ENCODE measurements around the gene ANAPC2. TPM values are rescaled to one million over a fixed set of nuclear protein-coding genes. Genes with fewer than 3 reads are reported as not detected.

ANAPC2 gene, protein sequence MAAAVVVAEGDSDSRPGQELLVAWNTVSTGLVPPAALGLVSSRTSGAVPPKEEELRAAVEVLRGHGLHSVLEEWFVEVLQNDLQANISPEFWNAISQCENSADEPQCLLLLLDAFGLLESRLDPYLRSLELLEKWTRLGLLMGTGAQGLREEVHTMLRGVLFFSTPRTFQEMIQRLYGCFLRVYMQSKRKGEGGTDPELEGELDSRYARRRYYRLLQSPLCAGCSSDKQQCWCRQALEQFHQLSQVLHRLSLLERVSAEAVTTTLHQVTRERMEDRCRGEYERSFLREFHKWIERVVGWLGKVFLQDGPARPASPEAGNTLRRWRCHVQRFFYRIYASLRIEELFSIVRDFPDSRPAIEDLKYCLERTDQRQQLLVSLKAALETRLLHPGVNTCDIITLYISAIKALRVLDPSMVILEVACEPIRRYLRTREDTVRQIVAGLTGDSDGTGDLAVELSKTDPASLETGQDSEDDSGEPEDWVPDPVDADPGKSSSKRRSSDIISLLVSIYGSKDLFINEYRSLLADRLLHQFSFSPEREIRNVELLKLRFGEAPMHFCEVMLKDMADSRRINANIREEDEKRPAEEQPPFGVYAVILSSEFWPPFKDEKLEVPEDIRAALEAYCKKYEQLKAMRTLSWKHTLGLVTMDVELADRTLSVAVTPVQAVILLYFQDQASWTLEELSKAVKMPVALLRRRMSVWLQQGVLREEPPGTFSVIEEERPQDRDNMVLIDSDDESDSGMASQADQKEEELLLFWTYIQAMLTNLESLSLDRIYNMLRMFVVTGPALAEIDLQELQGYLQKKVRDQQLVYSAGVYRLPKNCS
- 10 to 100 TPM; 18.7 to 28.7 (median 25.1) TPM for total RNA-seq

DNA sequence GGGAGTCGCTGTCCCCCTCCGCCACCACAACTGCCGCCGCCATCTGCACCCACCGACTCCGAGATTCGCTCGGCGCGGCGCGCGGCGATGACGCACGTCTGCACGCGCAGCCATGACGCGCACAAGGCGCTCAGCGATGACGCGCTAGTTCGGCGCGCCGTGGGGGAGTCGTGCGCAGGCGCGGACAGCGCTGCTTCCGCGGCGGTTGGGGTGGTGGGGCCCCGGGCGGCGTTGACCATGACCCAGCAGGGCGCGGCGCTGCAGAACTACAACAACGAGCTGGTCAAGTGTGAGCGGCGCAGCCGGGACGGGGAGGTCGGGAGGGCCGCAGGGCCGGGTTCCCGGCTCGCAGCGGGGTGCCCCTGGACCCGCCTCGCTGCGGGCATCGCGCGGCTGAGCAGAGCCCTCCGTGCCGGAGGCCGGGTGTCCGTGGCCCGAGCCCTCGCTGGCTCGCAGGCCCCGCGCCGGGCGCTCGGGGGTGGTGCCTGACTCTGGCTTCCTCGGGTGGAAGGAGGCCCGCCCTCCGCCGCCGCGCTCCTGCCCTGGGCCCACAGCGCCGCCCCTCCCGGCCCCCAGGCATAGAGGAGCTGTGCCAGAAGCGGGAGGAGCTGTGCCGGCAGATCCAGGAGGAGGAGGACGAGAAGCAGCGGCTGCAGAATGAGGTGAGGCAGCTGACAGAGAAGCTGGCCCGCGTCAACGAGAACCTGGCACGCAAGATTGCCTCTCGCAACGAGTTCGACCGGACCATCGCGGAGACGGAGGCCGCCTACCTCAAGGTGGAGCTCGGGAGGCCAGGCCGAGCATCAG is at the start of gene ANAPC2, which contains the start of gene SSNA1:
TSS of gene ANAPC2 (minus strand) at position 71 of the 807 bp plus-strand sequence. CDS start at position 43, 28 bp downstream.
TSS of gene SSNA1 (plus strand) at position 187 of the 807 bp plus-strand sequence. CDS start at position 238, 51 bp downstream.
- H3K4me3 ChIP-seq: peak within 1 kb of the TSS; percentile 90 to 98 (median 94)
- no peaks in the 10 kb centered on the region for H3K27me3 ChIP-seq
- H3K27ac ChIP-seq (replicated peaks in 1 of 4): peak within 1 kb of the TSS; percentile 94 to 99 (median 98)
- peak; percentile 96 for DNase-seq (ENCODE audit: extremely low spot score)
- no CpG with 5 or more reads among the region's 98 CpGs for WGBS
- H3K36me3 ChIP-seq: peaks cover 28 to 64% (median 55%) of the 10 kb centered on the region in 4 donors
- TF ChIP-seq POLR2A (IDR thresholded peaks at IDR 0.05; ENCODE audit: low read depth) (peak; percentile 85), EP300 (IDR thresholded peaks at IDR 0.05) (no peak), POLR2AphosphoS5 (IDR thresholded peaks at IDR 0.05) (peak; percentile 98 to 99)
- TF ChIP-seq, protein P1, sequence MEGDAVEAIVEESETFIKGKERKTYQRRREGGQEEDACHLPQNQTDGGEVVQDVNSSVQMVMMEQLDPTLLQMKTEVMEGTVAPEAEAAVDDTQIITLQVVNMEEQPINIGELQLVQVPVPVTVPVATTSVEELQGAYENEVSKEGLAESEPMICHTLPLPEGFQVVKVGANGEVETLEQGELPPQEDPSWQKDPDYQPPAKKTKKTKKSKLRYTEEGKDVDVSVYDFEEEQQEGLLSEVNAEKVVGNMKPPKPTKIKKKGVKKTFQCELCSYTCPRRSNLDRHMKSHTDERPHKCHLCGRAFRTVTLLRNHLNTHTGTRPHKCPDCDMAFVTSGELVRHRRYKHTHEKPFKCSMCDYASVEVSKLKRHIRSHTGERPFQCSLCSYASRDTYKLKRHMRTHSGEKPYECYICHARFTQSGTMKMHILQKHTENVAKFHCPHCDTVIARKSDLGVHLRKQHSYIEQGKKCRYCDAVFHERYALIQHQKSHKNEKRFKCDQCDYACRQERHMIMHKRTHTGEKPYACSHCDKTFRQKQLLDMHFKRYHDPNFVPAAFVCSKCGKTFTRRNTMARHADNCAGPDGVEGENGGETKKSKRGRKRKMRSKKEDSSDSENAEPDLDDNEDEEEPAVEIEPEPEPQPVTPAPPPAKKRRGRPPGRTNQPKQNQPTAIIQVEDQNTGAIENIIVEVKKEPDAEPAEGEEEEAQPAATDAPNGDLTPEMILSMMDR (IDR thresholded peaks at IDR 0.05): peak; percentile 12 to 62 (median 29)
- intact Hi-C loops (cut with DNase I): loop anchor here (5.0 kb wide), 1 partner anchor 34 kb away; the partner anchor contains the start of gene RNF208
- H3K9me3 ChIP-seq: no peaks in the 10 kb centered on the region
- H3K4me1 ChIP-seq: peaks cover 45 to 77% (median 54%) of the 10 kb centered on the region in 4 donors

DNA sequence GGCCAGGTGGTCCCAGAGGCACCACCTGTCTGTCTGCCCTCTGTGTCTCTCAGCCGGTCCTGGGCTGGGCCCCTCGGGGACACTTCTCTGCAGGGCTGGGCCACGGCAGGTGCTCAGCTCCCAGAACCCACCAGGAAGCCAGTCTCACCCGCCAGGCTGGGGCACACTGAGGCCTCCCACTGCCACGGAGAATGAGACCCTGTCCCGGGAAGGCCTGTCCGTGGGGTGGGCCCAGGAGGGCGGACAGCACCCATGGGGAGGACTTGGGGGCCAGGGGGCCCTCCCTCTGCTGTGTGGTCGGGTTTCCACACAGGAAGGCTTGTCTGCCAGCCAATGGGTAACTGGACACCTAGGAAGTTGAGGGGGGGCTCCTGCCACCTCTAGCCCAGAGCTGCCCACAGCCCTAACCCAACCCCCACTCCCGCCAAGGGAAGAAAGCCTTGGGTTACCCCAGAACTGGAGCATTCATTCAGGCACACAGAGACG is 48.6 kb upstream of the ANAPC2 start:
- no peaks in the 10 kb centered on the region for H3K9me3 ChIP-seq
- 86% methylated on average over 1 of the region's 11 CpGs for WGBS
- H3K4me3 ChIP-seq: peak overlapping the region; percentile 29 to 43 (median 37)
- H3K27ac ChIP-seq (replicated peaks in 1 of 4): peak overlapping the region in 1 of 4 donors; percentile 1
- peaks cover under 1 to 4% (median 2%) of the 10 kb centered on the region in 4 donors for H3K36me3 ChIP-seq
- TF ChIP-seq EP300 (IDR thresholded peaks at IDR 0.05): no peak
- TF ChIP-seq, protein P1 (IDR thresholded peaks at IDR 0.05): no peak
- no peak for TF ChIP-seq POLR2A (IDR thresholded peaks at IDR 0.05; ENCODE audit: low read depth)
- no peak for TF ChIP-seq POLR2AphosphoS5 (IDR thresholded peaks at IDR 0.05)
- DNase-seq (ENCODE audit: extremely low spot score): no peak
- peaks cover 0 to 33% (median 9%) of the 10 kb centered on the region in 4 donors for H3K27me3 ChIP-seq
- H3K4me1 ChIP-seq: peaks cover 41 to 63% (median 51%) of the 10 kb centered on the region in 4 donors
- intact Hi-C loops (cut with DNase I): no loop called here

DNA sequence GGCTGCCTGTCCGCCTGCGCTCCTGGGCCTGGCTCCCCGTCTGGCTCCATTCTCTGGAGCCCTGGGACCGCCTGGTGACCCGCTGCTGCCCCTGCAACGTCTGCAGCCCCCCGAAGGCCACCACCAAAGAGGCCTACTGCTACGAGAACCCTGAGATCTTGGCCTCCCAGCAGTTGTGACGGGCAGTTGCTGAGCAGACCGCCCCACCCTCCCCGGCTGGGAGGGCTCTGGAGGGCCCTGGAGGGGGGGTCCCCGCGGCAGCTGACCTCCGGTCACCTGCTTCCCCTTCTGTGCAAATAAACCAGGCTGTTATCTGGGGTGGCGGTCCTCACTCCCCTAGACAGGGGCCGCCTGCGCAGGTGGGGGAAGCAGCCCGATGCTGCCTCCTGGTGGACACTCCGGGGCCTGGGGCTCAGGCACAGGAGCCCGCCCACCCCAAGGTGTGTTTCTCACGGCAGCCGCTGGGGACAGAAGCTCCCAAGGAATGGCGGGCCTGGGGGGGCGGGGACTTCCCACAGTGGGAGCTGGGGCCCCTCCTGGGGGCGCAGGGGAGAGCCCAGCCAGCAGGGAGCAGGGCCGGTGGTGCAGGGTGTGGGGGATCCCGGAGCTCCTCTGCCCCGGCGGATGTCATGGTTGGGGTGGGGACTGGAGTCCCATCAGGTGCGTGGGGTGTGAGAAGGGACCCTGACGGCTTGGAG is 48.0 kb upstream of the ANAPC2 start:
- Histone ChIP-seq H3K27ac (replicated peaks in 1 of 4) (peak overlapping the region in 1 of 4 donors; percentile 1), H3K9me3 (no peaks in the 10 kb centered on the region), H3K36me3 (no peaks in the 10 kb centered on the region), H3K4me1 (peaks cover 40 to 60% (median 48%) of the 10 kb centered on the region in 4 donors), H3K27me3 (peaks cover 0 to 39% (median 15%) of the 10 kb centered on the region in 4 donors), H3K4me3 (peak overlapping the region; percentile 29 to 43 (median 37))
- 13% methylated on average over 9 of the region's 31 CpGs for WGBS
- intact Hi-C loops (cut with DNase I): no loop called here
- peak; percentile 95 for DNase-seq (ENCODE audit: extremely low spot score)
- no peak for TF ChIP-seq POLR2A (IDR thresholded peaks at IDR 0.05; ENCODE audit: low read depth)
- TF ChIP-seq POLR2AphosphoS5 (IDR thresholded peaks at IDR 0.05): peak; percentile 23 to 67
- TF ChIP-seq, protein P1 (IDR thresholded peaks at IDR 0.05): peak in 2 of 3 experiments; percentile 97 to 99

Measured in esophagus muscularis mucosa (tissue), 4 donors.